Lung (tissue), 12 donors: ENCODE data around the gene PTGIS. TPM values are rescaled to one million over a fixed set of nuclear protein-coding genes. Genes with fewer than 3 reads are reported as not detected.

Experiments
- ATAC-seq: fragments of 200-7000 bp; cut with Tn5 transposase; one replicate; pipeline ENCODE4 v1.9.1; 2020; ENCODE audit warnings: moderate number of reproducible peaks; ENCODE audit not compliant: insufficient read depth, low FRiP score
- DNase-seq, 3 donors: peaks; one replicate each; pipeline ENCODE4 v3.0.0-alpha.2; 2013 to 2017
- H3K27ac ChIP-seq, 2 donors: one replicate each; pipeline ENCODE4 v1.5.1; 2013; ENCODE audit warnings: mild to moderate bottlenecking in 2 of 2, moderate library complexity in 2 of 2, control low read depth in 1 of 2, inconsistent platforms in 1 of 2, low read depth in 1 of 2, low read length in 1 of 2
- H3K27me3 ChIP-seq, 3 donors: one replicate each; pipeline ENCODE4 v1.5.1; 2013; ENCODE audit warnings: low read length in 2 of 3; ENCODE audit not compliant: control insufficient read depth in 3 of 3, insufficient read depth in 3 of 3
- H3K36me3 ChIP-seq, 4 donors: one replicate each; pipeline ENCODE4 v1.5.1; 2013; ENCODE audit warnings: low read length in 4 of 4, mild to moderate bottlenecking in 1 of 4, moderate library complexity in 1 of 4; ENCODE audit not compliant: control insufficient read depth in 4 of 4, insufficient read depth in 4 of 4
- H3K4me1 ChIP-seq, 5 donors: one replicate each; pipeline ENCODE4 v1.5.1; 2013; ENCODE audit warnings: low read length in 5 of 5, mild to moderate bottlenecking in 2 of 5, moderate library complexity in 1 of 5; ENCODE audit not compliant: control insufficient read depth in 5 of 5, insufficient read depth in 5 of 5
- H3K4me3 ChIP-seq: one replicate; pipeline ENCODE4 v1.5.1; 2013; ENCODE audit warnings: mild to moderate bottlenecking, control low read depth, moderate library complexity
- H3K9ac ChIP-seq, 2 donors: one replicate each; pipeline ENCODE4 v1.5.1; 2013; ENCODE audit warnings: low read length in 2 of 2, control low read depth in 1 of 2; ENCODE audit not compliant: insufficient read depth in 1 of 2
- H3K9me3 ChIP-seq, 4 donors: one replicate each; pipeline ENCODE4 v1.5.1; 2013; ENCODE audit warnings: low read length in 3 of 4, mild to moderate bottlenecking in 1 of 4, moderate library complexity in 1 of 4; ENCODE audit not compliant: control insufficient read depth in 4 of 4, insufficient read depth in 3 of 4
- CTCF ChIP-seq: IDR thresholded peaks from 2 replicates; pipeline ENCODE4 v1.5.1; 2012; ENCODE audit warnings: mild to moderate bottlenecking; ENCODE audit errors: control extremely low read depth, extremely low read depth
- WGBS, 2 donors: extraction: QIAGEN DNeasy Blood & Tissue Kit; methylation state at CpG; one replicate each; pipeline ENCODE4 v1.1.7; 2013; 5-methylcytosine and 5-hydroxymethylcytosine counted together
- polyA plus RNA-seq, 2 donors: library from polyadenylated mRNA; stranded (reverse); fragments of 200-250 nt; gene quantifications; one replicate each; pipeline ENCODE4 v1.2.1, GENCODE V29; 2013
- total RNA-seq, 2 donors: library from RNA; depleted of rRNA in 1 of 2; stranded (reverse); fragments of >200 nt in 1 of 2; gene quantifications; one replicate each; pipeline ENCODE4 v1.2.1, GENCODE V29; 2014 to 2021
- donor health status: control.
- donor health status: control.
- donor health status: Bipolar disorder and iron deficiency.
- donor health status: healthy.
- donor health status: DM: yes; HTN: yes; CAD: no.

The PTGIS gene
- total and polyA plus RNA-seq, 4 donors = 5.3 to 43.8 (median 14.9) TPM

GRCh38 chr20:49549801-49550551 lies 18.0 kb downstream of the PTGIS start:
- H3K9me3 ChIP-seq = peaks cover 0 to 4% (median 2%) of the 10 kb centered on the region in 4 donors
- DNase-seq = no peak
- no peak overlapping the region for H3K27ac ChIP-seq
- ATAC-seq = no peak
- WGBS, 2 donors = 83 to 87% methylated on average over 8 of the region's 8 CpGs
- no peak overlapping the region for H3K9ac ChIP-seq
- H3K4me1 ChIP-seq = no peaks in the 10 kb centered on the region
- H3K4me3 ChIP-seq = no peak overlapping the region
- no peak for TF ChIP-seq CTCF
- peaks cover 0 to 5% (median 0%) of the 10 kb centered on the region in 4 donors for H3K36me3 ChIP-seq
- H3K27me3 ChIP-seq = no peaks in the 10 kb centered on the region

- H3K4me1 ChIP-seq = no peaks in the 10 kb centered on the region
- peaks cover 0 to 4% (median 2%) of the 10 kb centered on the region in 4 donors for H3K9me3 ChIP-seq
- peaks cover 0 to 5% (median 0%) of the 10 kb centered on the region in 4 donors for H3K36me3 ChIP-seq
- H3K9ac ChIP-seq = no peak overlapping the region
- no peak overlapping the region for H3K4me3 ChIP-seq
- ATAC-seq (no peak), DNase-seq (no peak)
- H3K27me3 ChIP-seq = no peaks in the 10 kb centered on the region
- TF ChIP-seq CTCF = no peak
- no peak overlapping the region for H3K27ac ChIP-seq
- WGBS, 2 donors = 98 to 100% methylated on average over 1 of the region's 1 CpG
Measured at GRCh38 chr20:49548371-49548947, 19.5 kb downstream of the PTGIS start.

GRCh38 chr20:49545572-49545971 lies 22.4 kb downstream of the PTGIS start:
- peaks cover 0 to 5% (median 0%) of the 10 kb centered on the region in 4 donors for H3K36me3 ChIP-seq
- no peak overlapping the region for H3K4me3 ChIP-seq
- WGBS, 2 donors = 92 to 93% methylated on average over 2 of the region's 2 CpGs
- peaks cover 0 to 4% (median 2%) of the 10 kb centered on the region in 4 donors for H3K9me3 ChIP-seq
- no peak overlapping the region for H3K9ac ChIP-seq
- no peaks in the 10 kb centered on the region for H3K27me3 ChIP-seq
- no peak for ATAC-seq
- no peak overlapping the region for H3K27ac ChIP-seq
- no peak for TF ChIP-seq CTCF
- DNase-seq = no peak
- H3K4me1 ChIP-seq = no peaks in the 10 kb centered on the region
